ENCODE measurements around the gene SDC4.

Gene SDC4

GRCh38 chr20:45307076-45307640 is 41.1 kb downstream of the SDC4 start:
- no peak for DNase-seq (ENCODE audit: low read depth in 2 of 2)
- TF ChIP-seq CTCF (IDR thresholded peaks at IDR 0.05; ENCODE audit: low read depth, low read length) = no peak
- no peak overlapping the region for H3K4me3 ChIP-seq (replicated peaks in 1 of 2; ENCODE audit: low read depth in 2 of 2, low read length in 2 of 2)

GRCh38 chr20:45306431-45306982 is 41.7 kb downstream of the SDC4 start, which contains the start of gene RBPJL:
Gene RBPJL (plus strand): TSS chr20:45306840. CDS start chr20:45306923, 83 bp downstream.
- TF ChIP-seq CTCF (IDR thresholded peaks at IDR 0.05; ENCODE audit: low read depth, low read length) = peak; percentile 87
- no peak within 1 kb of the TSS for H3K4me3 ChIP-seq (replicated peaks in 1 of 2; ENCODE audit: low read depth in 2 of 2, low read length in 2 of 2)
- DNase-seq (ENCODE audit: low read depth in 2 of 2) = no peak

GRCh38 chr20:45305262-45305661 is 43.0 kb downstream of the SDC4 start:
- H3K4me3 ChIP-seq (replicated peaks in 1 of 2; ENCODE audit: low read depth in 2 of 2, low read length in 2 of 2) = no peak overlapping the region
- no peak for TF ChIP-seq CTCF (IDR thresholded peaks at IDR 0.05; ENCODE audit: low read depth, low read length)
- DNase-seq (ENCODE audit: low read depth in 2 of 2) = no peak

- H3K4me3 ChIP-seq (replicated peaks in 1 of 2; ENCODE audit: low read depth in 2 of 2, low read length in 2 of 2) = no peak overlapping the region
- TF ChIP-seq CTCF (IDR thresholded peaks at IDR 0.05; ENCODE audit: low read depth, low read length) = no peak
- DNase-seq (ENCODE audit: low read depth in 2 of 2) = no peak
These were observed 43.7 kb downstream of the SDC4 start for GRCh38 chr20:45304464-45304999.

GRCh38 chr20:45303586-45304463 is 44.4 kb downstream of the SDC4 start:
- TF ChIP-seq CTCF (IDR thresholded peaks at IDR 0.05; ENCODE audit: low read depth, low read length) = no peak
- no peak for DNase-seq (ENCODE audit: low read depth in 2 of 2)

GRCh38 chr20:45301824-45302271 is 46.4 kb downstream of the SDC4 start:
- no peak overlapping the region for H3K4me3 ChIP-seq (replicated peaks in 1 of 2; ENCODE audit: low read depth in 2 of 2, low read length in 2 of 2)
- no peak for DNase-seq (ENCODE audit: low read depth in 2 of 2)
- no peak for TF ChIP-seq CTCF (IDR thresholded peaks at IDR 0.05; ENCODE audit: low read depth, low read length)

More at GRCh38 chr20:45303586-45304463, 44.4 kb downstream of the SDC4 start:
- H3K4me3 ChIP-seq (replicated peaks in 1 of 2; ENCODE audit: low read depth in 2 of 2, low read length in 2 of 2) = no peak overlapping the region
